HepG2 (cell line): ENCODE data around the gene CISD1. TPM values are rescaled to one million over a fixed set of nuclear protein-coding genes. Genes with fewer than 3 reads are reported as not detected.

Source experiments
- ARID3A ChIP-seq: IDR thresholded peaks from 2 replicates; pipeline ENCODE4 v1.6.1; 2012; ENCODE audit warnings: low read depth, low read length, improper control_type of control experiment
- CAMTA2 ChIP-seq: sonication (generic); formaldehyde crosslinking; IDR thresholded peaks from 2 replicates; pipeline ENCODE4 v1.4.0; 2020; ENCODE audit warnings: mild to moderate bottlenecking, missing genetic modification reagents, borderline replicate concordance
- GMEB2 ChIP-seq: IDR thresholded peaks from 2 replicates; pipeline ENCODE4 v1.6.1; 2016; ENCODE audit warnings: missing biosample characterization, missing genetic modification reagents, low read depth
- HNF1A ChIP-seq, 2 experiments: sonication (generic) in 1 of 2; formaldehyde crosslinking in 1 of 2; IDR thresholded peaks; 2 replicates each; pipeline versions ENCODE4 v1.4.0 to v1.6.1; 2016 to 2020; ENCODE audit warnings: borderline replicate concordance in 1 of 2, low read depth in 1 of 2, mild to moderate bottlenecking in 1 of 2, missing genetic modification reagents in 1 of 2
- HNRNPUL1 ChIP-seq: fragments of 200-400 bp; formaldehyde crosslinking; IDR thresholded peaks from 2 replicates; pipeline ENCODE4 v1.6.1; 2017; ENCODE audit warnings: low read depth, mild to moderate bottlenecking, low read length, moderate library complexity
- ONECUT2 ChIP-seq: sonication (generic); formaldehyde crosslinking; IDR thresholded peaks from 2 replicates; pipeline ENCODE4 v1.4.0; 2020; ENCODE audit warnings: missing genetic modification reagents
- PPARG ChIP-seq: conservative IDR thresholded peaks from 2 replicates; pipeline ENCODE4 v1.6.1; 2016; ENCODE audit warnings: missing biosample characterization, missing genetic modification reagents
- SOX5 ChIP-seq: IDR thresholded peaks from 2 replicates; pipeline ENCODE4 v1.6.1; 2016; ENCODE audit warnings: borderline replicate concordance
- SYNCRIP ChIP-seq: fragments of 200-400 bp; formaldehyde crosslinking; IDR thresholded peaks from 2 replicates; pipeline ENCODE4 v1.6.1; 2018; ENCODE audit warnings: mild to moderate bottlenecking, low read depth, low read length; ENCODE audit not compliant: insufficient read depth
- TBX2 ChIP-seq: sonication (generic); formaldehyde crosslinking; IDR thresholded peaks from 2 replicates; pipeline ENCODE4 v1.5.0; 2020; ENCODE audit warnings: missing genetic modification reagents, mild to moderate bottlenecking, borderline replicate concordance
- ZNF136 ChIP-seq: sonication (generic); formaldehyde crosslinking; IDR thresholded peaks from 2 replicates; pipeline ENCODE4 v1.8.1; 2022; ENCODE audit warnings: low read depth, mild to moderate bottlenecking, moderate library complexity, missing genetic modification reagents
- polyA plus RNA-seq, 8 experiments: library from polyadenylated mRNA; depleted of rRNA in 3 of 8; stranded (reverse) in 7 of 8; unstranded in 1 of 8; fragments of >200 nt; fragmentation: Illumina TruSeq in 4 of 8; extraction: Trizol in 4 of 8; gene quantifications; 2 replicates each; pipeline versions ENCODE4 v1.2.1 to v1.2.3, GENCODE V29; 2011 to 2016; ENCODE audit warnings: low read depth in 4 of 8, missing spikeins in 1 of 8, mixed read lengths in 1 of 8; ENCODE audit not compliant: insufficient read depth in 1 of 8
- total RNA-seq, 5 experiments: library from RNA; depleted of rRNA; stranded (reverse); fragments of >200 nt; fragmentation: Illumina TruSeq; extraction: Trizol; gene quantifications; 2 replicates each; pipeline ENCODE4 v1.2.3, GENCODE V29; 2016; ENCODE audit warnings: low read depth in 1 of 5
- TF ChIP-seq, protein P1 (sequence below): sonication (generic); formaldehyde crosslinking; IDR thresholded peaks from 2 replicates; pipeline ENCODE4 v1.5.1; 2020; ENCODE audit warnings: missing genetic modification reagents, mild to moderate bottlenecking, borderline replicate concordance
- TF ChIP-seq, protein P2 (sequence below): IDR thresholded peaks from 2 replicates; pipeline ENCODE4 v1.6.1; 2016; ENCODE audit warnings: low read depth, control low read depth
- TF ChIP-seq, protein P3 (sequence below): sonication (generic); formaldehyde crosslinking; IDR thresholded peaks from 2 replicates; pipeline ENCODE4 v1.5.0; 2020; ENCODE audit warnings: missing genetic modification reagents, mild to moderate bottlenecking, borderline replicate concordance

Gene CISD1
- total and polyA plus RNA-seq, 2 of the 13 experiments (the other 11 are each of a cell fraction or from before 2014, with no cell fraction given) = 63.4 to 78.9 TPM

DNA sequence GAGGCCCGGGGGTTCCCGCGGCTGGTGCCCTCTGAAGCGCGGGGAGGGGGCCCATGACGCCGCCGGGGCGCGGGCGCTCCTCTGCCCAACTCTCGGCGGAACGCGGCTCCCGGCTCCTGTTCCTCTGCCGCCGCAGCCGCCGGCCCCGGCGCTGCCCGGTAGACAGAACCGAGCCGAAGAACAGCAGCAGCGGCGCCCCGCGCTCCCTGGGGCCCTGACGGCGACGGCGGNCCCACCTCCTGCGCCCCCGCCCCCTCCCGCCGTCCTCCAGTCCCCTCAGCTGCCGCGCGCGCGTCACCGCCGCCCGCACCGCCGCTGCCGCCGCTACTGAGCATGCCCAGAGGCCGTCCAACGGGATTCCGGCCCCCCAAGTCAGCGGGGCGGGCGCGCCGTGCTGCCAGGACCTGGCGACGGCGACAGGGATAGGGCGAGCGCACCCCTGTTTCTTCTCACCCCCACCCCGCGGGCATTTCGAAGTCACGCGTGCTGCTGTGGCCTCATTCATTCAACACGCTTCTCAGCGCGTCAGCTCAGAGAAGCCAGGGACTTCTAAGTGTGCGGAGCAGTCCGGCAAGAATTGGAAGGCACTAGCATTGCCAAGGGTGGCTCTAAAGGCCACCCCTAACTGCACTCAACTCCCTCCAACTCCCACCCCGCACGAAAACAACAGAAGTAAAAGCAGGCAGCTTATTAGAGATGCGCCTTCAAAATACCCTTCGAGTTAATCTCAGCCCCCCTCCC, 1.1 kb upstream of the CISD1 start, which contains the start of gene IPMK (continued):
- TF ChIP-seq ONECUT2 = no peak
- TF ChIP-seq HNF1A (IDR thresholded peaks at IDR 0.05; ENCODE audit: low read depth) = no peak
- TF ChIP-seq HNF1A (CRISPR knock-in tag; IDR thresholded peaks at IDR 0.05; ENCODE audit: borderline replicate concordance) = 0 out of 2 replicates have a peak, but pooled peaks have one; percentile 8
- TF ChIP-seq, protein P1, sequence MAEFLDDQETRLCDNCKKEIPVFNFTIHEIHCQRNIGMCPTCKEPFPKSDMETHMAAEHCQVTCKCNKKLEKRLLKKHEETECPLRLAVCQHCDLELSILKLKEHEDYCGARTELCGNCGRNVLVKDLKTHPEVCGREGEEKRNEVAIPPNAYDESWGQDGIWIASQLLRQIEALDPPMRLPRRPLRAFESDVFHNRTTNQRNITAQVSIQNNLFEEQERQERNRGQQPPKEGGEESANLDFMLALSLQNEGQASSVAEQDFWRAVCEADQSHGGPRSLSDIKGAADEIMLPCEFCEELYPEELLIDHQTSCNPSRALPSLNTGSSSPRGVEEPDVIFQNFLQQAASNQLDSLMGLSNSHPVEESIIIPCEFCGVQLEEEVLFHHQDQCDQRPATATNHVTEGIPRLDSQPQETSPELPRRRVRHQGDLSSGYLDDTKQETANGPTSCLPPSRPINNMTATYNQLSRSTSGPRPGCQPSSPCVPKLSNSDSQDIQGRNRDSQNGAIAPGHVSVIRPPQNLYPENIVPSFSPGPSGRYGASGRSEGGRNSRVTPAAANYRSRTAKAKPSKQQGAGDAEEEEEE (CRISPR knock-in tag) = no peak
- no peak for TF ChIP-seq PPARG (CRISPR knock-in tag)
- TF ChIP-seq ARID3A = no peak
- TF ChIP-seq, protein P2, sequence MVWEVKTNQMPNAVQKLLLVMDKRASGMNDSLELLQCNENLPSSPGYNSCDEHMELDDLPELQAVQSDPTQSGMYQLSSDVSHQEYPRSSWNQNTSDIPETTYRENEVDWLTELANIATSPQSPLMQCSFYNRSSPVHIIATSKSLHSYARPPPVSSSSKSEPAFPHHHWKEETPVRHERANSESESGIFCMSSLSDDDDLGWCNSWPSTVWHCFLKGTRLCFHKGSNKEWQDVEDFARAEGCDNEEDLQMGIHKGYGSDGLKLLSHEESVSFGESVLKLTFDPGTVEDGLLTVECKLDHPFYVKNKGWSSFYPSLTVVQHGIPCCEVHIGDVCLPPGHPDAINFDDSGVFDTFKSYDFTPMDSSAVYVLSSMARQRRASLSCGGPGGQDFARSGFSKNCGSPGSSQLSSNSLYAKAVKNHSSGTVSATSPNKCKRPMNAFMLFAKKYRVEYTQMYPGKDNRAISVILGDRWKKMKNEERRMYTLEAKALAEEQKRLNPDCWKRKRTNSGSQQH (CRISPR knock-in tag) = peak; percentile 100
- TF ChIP-seq ZNF136 (CRISPR knock-in tag) = no peak
- TF ChIP-seq CAMTA2 (CRISPR knock-in tag) = no peak
- no peak for TF ChIP-seq GMEB2 (CRISPR knock-in tag)
- no peak for TF ChIP-seq SYNCRIP
- no peak for TF ChIP-seq TBX2 (CRISPR knock-in tag)
- peak; percentile 52; the same call in 1 of the 2 replicates for TF ChIP-seq SOX5 (CRISPR knock-in tag)
- TF ChIP-seq, protein P3, sequence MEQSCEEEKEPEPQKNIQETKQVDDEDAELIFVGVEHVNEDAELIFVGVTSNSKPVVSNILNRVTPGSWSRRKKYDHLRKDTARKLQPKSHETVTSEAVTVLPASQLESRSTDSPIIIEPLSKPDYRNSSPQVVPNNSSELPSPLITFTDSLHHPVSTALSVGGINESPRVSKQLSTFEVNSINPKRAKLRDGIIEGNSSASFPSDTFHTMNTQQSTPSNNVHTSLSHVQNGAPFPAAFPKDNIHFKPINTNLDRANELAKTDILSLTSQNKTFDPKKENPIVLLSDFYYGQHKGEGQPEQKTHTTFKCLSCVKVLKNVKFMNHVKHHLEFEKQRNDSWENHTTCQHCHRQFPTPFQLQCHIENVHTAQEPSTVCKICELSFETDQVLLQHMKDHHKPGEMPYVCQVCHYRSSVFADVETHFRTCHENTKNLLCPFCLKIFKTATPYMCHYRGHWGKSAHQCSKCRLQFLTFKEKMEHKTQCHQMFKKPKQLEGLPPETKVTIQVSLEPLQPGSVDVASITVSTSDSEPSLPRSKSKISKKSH (CRISPR knock-in tag) = no peak
- TF ChIP-seq HNRNPUL1 = no peak
